ENCODE results near the gene PROSER1.

DNA sequence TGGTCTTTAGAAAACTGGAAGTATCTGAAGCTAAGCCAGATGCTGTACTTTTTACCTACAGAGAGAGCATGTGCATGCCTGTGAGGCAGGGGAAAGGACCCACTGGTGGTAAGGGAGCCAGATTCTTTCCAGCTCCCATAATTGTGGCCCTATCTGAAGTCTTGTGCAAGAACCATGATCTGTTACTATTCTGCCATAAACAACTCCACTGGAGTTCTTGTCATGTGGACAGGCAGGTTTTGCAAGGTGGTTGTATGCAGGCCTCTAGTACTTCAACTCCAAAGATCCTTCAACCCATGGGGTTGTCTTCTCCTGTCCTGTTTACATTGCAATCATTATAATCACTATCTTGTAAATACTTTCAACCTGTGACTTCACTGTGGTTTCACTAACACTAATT, 14.1 kb downstream of the PROSER1 start:
- TF ChIP-seq MAX (IDR thresholded peaks at IDR 0.05; ENCODE audit: low read depth, low read length), result no peak
- no peak for TF ChIP-seq POLR2A (IDR thresholded peaks at IDR 0.05; ENCODE audit: extremely low read depth, insufficient read length)

All from NB4 (cell line).